Loucy (cell line): ENCODE data around the gene BCDIN3D.

Experiments used
- H2AFZ ChIP-seq: fragments of 200-600 bp; sonication (generic); 2 replicates; pipeline ENCODE4 v1.6.0; 2016; ENCODE audit warnings: antibody characterized with exemption, mild to moderate bottlenecking, low read length, moderate library complexity
- H3F3A ChIP-seq: fragments of 200-600 bp; 2 replicates; pipeline ENCODE4 v1.6.0; 2016; ENCODE audit warnings: antibody characterized with exemption, low read depth, mild to moderate bottlenecking
- H3K27me3 ChIP-seq: fragments of 200-600 bp; sonication (generic); 2 replicates; pipeline ENCODE4 v1.6.1; 2014; ENCODE audit warnings: low read length, mild to moderate bottlenecking; ENCODE audit not compliant: insufficient read depth, poor library complexity, severe bottlenecking
- H3K36me3 ChIP-seq: fragments of 200-600 bp; sonication (generic); 2 replicates; pipeline ENCODE4 v1.6.1; 2016; ENCODE audit warnings: low read length; ENCODE audit not compliant: insufficient read depth
- H3K4me1 ChIP-seq: fragments of 200-600 bp; sonication (generic); 2 replicates; pipeline ENCODE4 v1.5.1; 2014; ENCODE audit warnings: low read length, mild to moderate bottlenecking; ENCODE audit not compliant: insufficient read depth, poor library complexity, severe bottlenecking
- H3K4me2 ChIP-seq: fragments of 200-600 bp; sonication (generic); 2 replicates; pipeline ENCODE4 v1.6.0; 2014; ENCODE audit warnings: antibody characterized with exemption, low read length, low read depth, mild to moderate bottlenecking; ENCODE audit not compliant: poor library complexity, severe bottlenecking
- H3K4me3 ChIP-seq: fragments of 200-600 bp; sonication (generic); 2 replicates; pipeline ENCODE4 v1.5.1; 2014; ENCODE audit warnings: low read length, mild to moderate bottlenecking, mixed read lengths; ENCODE audit not compliant: poor library complexity, severe bottlenecking
- H3K79me2 ChIP-seq: fragments of 200-600 bp; sonication (generic); 2 replicates; pipeline ENCODE4 v1.6.1; 2014; ENCODE audit warnings: low read length; ENCODE audit not compliant: insufficient read depth
- H3K9ac ChIP-seq: fragments of 200-600 bp; sonication (generic); 2 replicates; pipeline ENCODE4 v1.6.0; 2014; ENCODE audit warnings: mild to moderate bottlenecking, low read depth, low read length, moderate library complexity; ENCODE audit not compliant: poor library complexity, severe bottlenecking
- H3K9me2 ChIP-seq: fragments of 200-600 bp; sonication (generic); replicated peaks from 2 replicates; pipeline ENCODE4 v1.6.1; 2016; ENCODE audit warnings: low read depth, low read length, mixed read lengths
- H3K9me3 ChIP-seq: fragments of 200-600 bp; sonication (generic); 2 replicates; pipeline ENCODE4 v1.6.1; 2014; ENCODE audit warnings: mild to moderate bottlenecking, antibody characterized with exemption, low read length, low read depth; ENCODE audit not compliant: insufficient read depth
- H4K20me1 ChIP-seq: fragments of 200-600 bp; sonication (generic); 2 replicates; pipeline ENCODE4 v1.6.0; 2014; ENCODE audit warnings: antibody characterized with exemption, low read length, mild to moderate bottlenecking; ENCODE audit not compliant: insufficient read depth, poor library complexity, severe bottlenecking
- EZH2phosphoT487 ChIP-seq: fragments of 200-600 bp; IDR thresholded peaks from 2 replicates; pipeline ENCODE4 v1.6.1; 2018; ENCODE audit warnings: antibody characterized with exemption, mild to moderate bottlenecking, moderate library complexity, borderline replicate concordance
- TF ChIP-seq, protein P1 (sequence below): fragments of 200-600 bp; sonication (generic); conservative IDR thresholded peaks from 2 replicates; pipeline ENCODE4 v1.5.1; 2014; ENCODE audit warnings: mild to moderate bottlenecking, antibody characterized with exemption, low read length

Gene BCDIN3D

DNA sequence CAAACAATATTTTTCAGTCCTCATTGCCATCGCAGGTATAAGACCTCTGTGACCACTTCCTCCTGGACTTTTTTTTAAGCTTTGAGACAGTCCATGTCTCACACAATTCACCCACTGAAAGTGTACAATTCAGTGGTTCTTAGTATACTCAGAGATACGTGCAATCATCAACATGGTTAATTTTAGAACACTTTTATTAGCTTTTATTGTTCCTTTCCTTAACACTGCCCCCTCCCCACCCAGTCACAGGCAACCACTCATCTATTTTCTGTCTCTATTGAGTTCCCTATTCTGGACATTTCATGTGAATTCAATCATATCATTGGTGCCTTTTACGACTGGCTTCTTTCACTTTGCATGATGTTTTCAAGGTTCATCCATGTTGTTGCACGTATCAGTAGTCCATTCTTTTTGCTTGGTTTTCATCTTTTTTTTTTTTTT lies 30.9 kb downstream of the BCDIN3D start:
- H4K20me1 ChIP-seq = no peaks in the 10 kb centered on the region
- H3K9me2 ChIP-seq = no peaks in the 10 kb centered on the region
- TF ChIP-seq, protein P1, sequence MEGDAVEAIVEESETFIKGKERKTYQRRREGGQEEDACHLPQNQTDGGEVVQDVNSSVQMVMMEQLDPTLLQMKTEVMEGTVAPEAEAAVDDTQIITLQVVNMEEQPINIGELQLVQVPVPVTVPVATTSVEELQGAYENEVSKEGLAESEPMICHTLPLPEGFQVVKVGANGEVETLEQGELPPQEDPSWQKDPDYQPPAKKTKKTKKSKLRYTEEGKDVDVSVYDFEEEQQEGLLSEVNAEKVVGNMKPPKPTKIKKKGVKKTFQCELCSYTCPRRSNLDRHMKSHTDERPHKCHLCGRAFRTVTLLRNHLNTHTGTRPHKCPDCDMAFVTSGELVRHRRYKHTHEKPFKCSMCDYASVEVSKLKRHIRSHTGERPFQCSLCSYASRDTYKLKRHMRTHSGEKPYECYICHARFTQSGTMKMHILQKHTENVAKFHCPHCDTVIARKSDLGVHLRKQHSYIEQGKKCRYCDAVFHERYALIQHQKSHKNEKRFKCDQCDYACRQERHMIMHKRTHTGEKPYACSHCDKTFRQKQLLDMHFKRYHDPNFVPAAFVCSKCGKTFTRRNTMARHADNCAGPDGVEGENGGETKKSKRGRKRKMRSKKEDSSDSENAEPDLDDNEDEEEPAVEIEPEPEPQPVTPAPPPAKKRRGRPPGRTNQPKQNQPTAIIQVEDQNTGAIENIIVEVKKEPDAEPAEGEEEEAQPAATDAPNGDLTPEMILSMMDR = no peak
- TF ChIP-seq EZH2phosphoT487 = no peak
- H3K9me3 ChIP-seq = no peaks in the 10 kb centered on the region
- no peak overlapping the region for H3K4me3 ChIP-seq
- H3K27me3 ChIP-seq = no peaks in the 10 kb centered on the region
- no peak overlapping the region for H3K9ac ChIP-seq
- H3K36me3 ChIP-seq = no peaks in the 10 kb centered on the region
- H3K4me2 ChIP-seq = peak overlapping the region; percentile 8
- peaks cover 11% of the 10 kb centered on the region for H3K4me1 ChIP-seq
- H2AFZ ChIP-seq = no peak overlapping the region
- H3K79me2 ChIP-seq = peaks cover 15% of the 10 kb centered on the region
- no peaks in the 10 kb centered on the region for H3F3A ChIP-seq

DNA sequence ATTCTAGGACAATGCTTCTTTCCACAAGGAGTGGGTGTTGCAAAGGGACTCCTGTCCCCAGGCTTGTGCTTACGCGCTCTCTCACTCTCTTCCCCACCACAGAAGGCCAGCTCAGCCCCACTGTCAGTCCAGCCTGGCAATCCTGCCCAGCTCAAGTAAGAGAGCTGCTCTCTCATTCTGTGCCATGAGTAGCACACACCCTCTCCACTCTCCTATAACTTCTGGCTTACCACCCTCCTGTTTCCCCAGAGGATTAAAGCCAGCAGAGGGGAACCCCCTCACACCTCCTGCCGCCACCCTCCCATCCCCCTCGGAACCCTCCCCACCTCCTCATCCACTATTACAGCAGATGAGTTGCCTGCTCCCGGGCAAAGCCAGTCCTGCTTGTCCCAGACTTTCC lies 31.8 kb downstream of the BCDIN3D start:
- Histone ChIP-seq H3K27me3 (no peaks in the 10 kb centered on the region), H3K9ac (no peak overlapping the region), H3K36me3 (no peaks in the 10 kb centered on the region), H3F3A (no peaks in the 10 kb centered on the region), H3K4me1 (peaks cover 11% of the 10 kb centered on the region), H3K9me2 (no peaks in the 10 kb centered on the region), H3K4me2 (no peak overlapping the region), H2AFZ (no peak overlapping the region), H4K20me1 (no peaks in the 10 kb centered on the region), H3K79me2 (peaks cover 14% of the 10 kb centered on the region), H3K4me3 (no peak overlapping the region), H3K9me3 (no peaks in the 10 kb centered on the region)
- TF ChIP-seq, protein P1 = no peak
- TF ChIP-seq EZH2phosphoT487 = no peak

DNA sequence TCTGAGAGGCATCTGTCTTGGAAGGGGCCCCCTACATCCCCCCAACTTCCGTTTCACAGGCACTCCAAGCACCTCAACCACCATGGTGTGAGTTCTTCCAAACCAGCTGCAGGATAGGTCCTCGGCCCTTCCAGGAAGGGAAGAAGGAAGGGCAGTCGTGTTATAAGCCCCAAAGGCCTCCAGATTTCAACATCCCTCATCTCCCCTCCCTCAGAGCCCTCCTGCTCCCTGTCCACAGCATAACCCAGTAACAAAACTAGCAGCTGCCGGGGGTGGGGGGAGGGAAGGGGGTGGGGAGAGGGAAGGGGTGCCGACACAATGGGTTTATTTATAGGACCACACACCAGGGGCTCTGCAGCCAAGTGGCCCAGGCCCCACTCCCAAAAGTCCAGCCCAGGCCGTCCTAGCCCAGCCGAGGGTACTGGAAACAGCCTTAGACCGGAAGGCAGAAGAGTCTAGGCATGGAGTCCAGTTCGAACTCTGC lies 33.0 kb downstream of the BCDIN3D start:
- H3K9me3 ChIP-seq = no peaks in the 10 kb centered on the region
- H3K4me3 ChIP-seq = no peak overlapping the region
- H4K20me1 ChIP-seq = no peaks in the 10 kb centered on the region
- H3F3A ChIP-seq = no peaks in the 10 kb centered on the region
- peaks cover 11% of the 10 kb centered on the region for H3K4me1 ChIP-seq
- H3K9me2 ChIP-seq = no peaks in the 10 kb centered on the region
- H2AFZ ChIP-seq = no peak overlapping the region
- TF ChIP-seq, protein P1 = no peak
- TF ChIP-seq EZH2phosphoT487 = no peak
- H3K36me3 ChIP-seq = peaks cover 10% of the 10 kb centered on the region; the same call in 1 of the 2 replicates
- H3K4me2 ChIP-seq = no peak overlapping the region
- no peaks in the 10 kb centered on the region for H3K27me3 ChIP-seq
- H3K9ac ChIP-seq = no peak overlapping the region
- peaks cover 6% of the 10 kb centered on the region; the same call in 1 of the 2 replicates for H3K79me2 ChIP-seq
